Endometrium (tissue), 2 donors: ENCODE data around the gene MOK.
"Not testable (repeated sequence)": the region's sequence is repeated elsewhere in the genome, so short reads cannot be mapped to it uniquely, and the experiment has no call there.

Experiments used
- FAIRE-seq: peaks from 2 replicates; lab custom pipeline; 2012; peaks lifted over from hg19 to GRCh38; lab: Jason Lieb, UNC
- donor health status: control.
- donor health status: control.

Gene MOK

GRCh38 chr14:102321456-102322422, 16.8 kb upstream of the MOK start:
- FAIRE-seq = no peak

DNA sequence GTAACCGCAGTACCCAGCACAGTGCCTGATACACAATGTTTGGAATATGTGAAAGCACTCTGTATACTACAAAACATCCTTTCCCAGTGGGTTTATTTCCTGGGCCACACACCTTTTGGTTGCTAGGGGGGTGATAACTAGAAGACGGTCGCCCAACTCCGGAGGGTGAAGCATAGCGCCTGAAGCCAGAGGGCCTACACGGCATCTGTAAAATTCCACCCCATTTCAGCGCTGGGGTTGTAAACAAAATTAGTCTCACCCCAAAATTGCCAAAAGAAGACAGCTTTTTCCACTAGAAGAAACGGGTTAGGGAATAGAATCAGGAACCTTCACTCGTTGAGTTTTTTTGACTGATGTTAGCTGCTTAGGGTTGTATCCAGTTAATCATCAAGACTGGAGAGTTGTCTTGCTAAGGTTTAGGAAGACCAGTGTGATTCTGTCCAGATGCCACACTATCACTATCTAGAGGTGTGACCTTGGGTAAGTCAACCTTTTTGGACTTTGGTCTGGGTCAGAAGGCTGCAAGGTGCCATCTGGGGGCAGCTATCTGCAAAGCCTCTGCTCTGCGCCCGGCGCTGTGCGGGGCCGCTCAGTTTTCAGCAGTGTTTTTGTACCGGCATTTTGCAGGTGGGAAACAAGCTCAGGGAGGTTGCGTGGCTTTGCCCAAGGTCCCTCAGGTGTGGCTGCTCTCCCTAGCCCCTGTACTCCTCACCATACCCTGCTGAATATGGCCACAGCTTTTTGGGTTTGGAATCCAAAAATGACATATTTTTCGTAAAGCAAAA, 15.9 kb upstream of the MOK start:
- FAIRE-seq = no peak

- FAIRE-seq = no peak
These were observed 15.2 kb upstream of the MOK start for GRCh38 chr14:102320033-102320660.

GRCh38 chr14:102319351-102320032, 14.5 kb upstream of the MOK start, which contains the start of gene ZNF839:
TSS of gene ZNF839 (plus strand) at chr14:102319746. CDS start at chr14:102319766, 20 bp downstream.
- no peak for FAIRE-seq

DNA sequence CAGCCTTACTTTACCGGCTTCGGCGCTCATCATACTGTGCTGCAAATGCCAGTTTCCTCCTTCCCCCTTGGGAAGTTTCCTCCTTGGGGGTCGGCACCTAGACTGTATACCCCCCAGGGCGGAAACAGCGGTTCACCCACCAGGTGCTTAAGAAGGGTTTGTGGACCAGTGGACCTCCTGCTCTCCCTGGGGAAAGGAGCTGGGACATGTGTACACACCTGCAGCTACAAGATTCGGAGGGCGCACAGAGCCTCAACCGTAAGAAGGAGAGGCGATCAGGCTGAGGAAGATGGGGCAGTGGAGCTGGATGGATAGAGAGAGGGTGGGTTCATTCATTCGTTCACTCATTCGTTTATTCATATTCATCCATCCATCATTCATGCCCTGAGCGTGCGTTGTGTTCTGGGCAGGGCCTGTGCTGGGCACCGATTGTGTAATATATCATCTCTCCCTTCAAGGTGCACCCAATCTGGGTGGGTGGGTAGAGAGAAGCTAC, 13.9 kb upstream of the MOK start:
- FAIRE-seq = no peak

DNA sequence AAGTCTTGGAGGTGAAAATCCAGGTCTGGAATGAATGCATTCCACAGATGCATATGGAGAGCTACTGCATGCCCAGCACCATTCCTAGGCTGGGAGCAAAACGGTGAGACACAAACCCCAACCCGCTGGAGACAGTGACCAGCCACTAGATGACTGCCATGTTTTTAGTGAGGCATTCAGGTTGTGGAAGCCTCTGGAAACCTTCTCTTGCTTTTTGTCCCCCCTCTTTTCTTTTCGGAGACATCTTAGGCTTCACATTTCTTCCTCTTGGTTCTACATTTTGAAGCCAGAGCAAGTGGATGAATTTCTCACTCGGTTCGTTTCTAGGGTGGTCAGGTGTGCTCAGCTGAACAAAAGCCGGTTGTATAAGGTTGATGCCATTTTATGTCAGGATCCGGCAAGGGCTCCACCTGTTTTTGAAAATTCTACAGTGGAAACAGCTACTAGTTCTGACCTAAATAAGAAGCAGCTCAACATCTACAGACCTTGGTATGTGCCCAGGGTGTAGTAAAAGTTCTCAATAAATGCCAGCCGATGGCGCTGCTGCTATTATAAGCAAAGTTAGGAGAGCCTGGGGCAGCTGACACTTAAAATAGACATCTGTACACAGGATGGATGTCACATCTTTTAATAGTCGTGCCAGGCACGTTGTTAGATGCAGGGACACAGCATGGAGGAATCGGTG, 12.7 kb upstream of the MOK start:
- FAIRE-seq = no peak

GRCh38 chr14:102316743-102317563, 12.0 kb upstream of the MOK start:
- FAIRE-seq = no peak

GRCh38 chr14:102316338-102316742, 11.4 kb upstream of the MOK start:
- FAIRE-seq = no peak

- no peak for FAIRE-seq
These were observed 10.2 kb upstream of the MOK start for GRCh38 chr14:102315121-102315520.

GRCh38 chr14:102314242-102315011, 9.5 kb upstream of the MOK start:
- no peak for FAIRE-seq

DNA sequence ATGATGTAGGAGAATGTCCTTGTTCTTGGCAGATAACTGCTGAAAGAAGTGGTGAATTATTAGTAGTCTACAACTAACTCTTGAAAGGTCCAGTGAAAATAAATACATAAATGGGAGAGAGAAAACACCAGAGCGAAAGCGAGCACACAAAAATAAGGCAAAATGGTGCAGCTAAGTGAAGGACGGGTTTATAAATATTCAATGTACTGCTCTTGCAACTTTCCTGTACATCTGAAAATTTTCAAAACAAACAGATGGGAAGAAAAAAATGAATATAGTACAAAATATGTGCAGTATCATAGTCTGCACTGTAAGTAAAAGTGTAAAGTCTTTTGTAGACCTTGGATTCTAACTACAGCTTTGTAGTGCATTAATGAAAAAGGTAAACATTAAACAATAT, 1.3 kb downstream of the MOK start:
- no peak for FAIRE-seq

- not testable (repeated sequence) for FAIRE-seq
These were observed 6.5 kb downstream of the MOK start for GRCh38 chr14:102298303-102299070.

- no peak for FAIRE-seq
These were observed 7.4 kb downstream of the MOK start for GRCh38 chr14:102297436-102298170.

GRCh38 chr14:102295270-102295669, 9.7 kb downstream of the MOK start:
- FAIRE-seq = no peak

DNA sequence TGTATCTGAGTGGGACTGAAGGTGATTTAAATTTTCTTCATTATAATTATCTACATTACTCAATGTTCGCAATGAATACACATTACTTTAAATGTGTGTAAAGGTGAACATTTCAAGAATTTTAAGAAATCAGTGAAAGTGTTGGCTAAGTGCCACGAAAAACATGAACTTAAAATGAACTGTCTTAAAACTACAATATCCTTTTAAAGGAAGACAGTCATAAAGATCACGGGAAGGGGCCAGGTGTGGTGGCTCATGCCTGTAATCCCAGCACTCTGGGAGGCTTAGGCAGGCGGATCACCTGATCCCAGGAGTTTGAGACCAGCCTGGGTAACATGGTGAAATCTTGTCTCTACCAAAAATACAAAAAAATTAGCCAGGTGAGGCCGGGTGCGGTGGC, 11.2 kb downstream of the MOK start:
- FAIRE-seq = no peak

DNA sequence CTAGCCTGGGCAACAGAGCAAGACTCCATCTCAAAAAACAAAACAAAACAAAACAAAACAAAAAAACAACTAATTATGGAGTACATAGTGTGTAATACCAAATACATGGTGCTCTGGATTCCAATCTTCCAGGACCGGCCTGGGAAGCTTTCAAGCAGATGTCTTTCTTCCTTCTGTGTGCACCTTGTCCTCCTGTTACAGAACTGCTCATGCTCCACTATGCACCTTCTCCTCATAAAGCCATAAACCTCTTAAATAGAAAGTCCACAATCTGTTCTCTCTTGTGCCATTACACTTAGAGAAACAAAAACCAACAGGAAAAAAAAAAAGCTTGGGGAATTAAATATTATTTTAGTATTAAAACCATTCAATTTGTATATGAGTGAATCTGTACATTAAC, 12.5 kb downstream of the MOK start:
- no peak for FAIRE-seq

DNA sequence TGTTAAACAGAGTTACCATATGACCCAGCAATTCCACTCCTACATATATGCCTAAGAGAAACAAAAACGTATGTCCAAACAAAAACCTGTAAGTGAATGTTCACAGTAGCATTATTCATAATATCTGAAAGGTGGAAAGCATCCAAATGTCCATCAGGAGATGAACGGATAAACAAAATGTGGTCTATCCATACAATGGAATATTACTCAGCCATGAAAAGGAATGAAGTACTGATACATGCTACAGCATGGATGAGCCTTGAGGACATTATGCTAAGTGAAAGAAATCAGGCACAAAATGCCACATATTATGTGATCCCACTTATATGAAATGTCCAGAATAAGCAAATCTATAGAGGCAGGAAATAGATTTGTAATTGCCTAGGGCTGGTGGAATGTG, 16.8 kb downstream of the MOK start:
- no peak for FAIRE-seq

DNA sequence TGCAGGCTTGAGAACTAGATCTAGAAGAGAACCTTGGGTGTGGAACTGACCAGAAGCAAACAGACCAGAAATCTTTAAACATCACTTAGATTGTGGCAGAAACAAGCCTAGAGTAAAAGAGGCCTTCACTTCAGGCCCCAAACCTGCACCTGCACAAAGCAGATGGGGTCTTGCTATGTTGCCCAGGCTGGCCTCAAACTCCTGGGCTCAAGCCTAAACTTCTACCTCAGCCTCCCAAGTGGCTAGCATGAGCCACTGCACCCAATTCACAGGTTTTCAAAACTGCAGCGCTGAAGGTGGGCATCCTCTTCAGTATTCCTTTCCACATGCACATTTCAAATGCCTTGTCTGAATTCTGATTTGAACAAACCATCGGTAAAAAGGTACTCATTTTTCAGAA, 19.9 kb downstream of the MOK start:
- no peak for FAIRE-seq
